Esophagus muscularis mucosa (tissue), 3 donors: ENCODE results near the gene GTPBP10.

Experiments used
- CTCF ChIP-seq, 3 experiments: fragments of 200-600 bp in 2 of 3; fragments of 450-650 bp in 1 of 3; sonication (generic) in 2 of 3; IDR thresholded peaks; one replicate each; pipeline ENCODE4 v1.5.1; 2017 to 2019; ENCODE audit warnings: antibody characterized with exemption in 3 of 3, mild to moderate bottlenecking in 2 of 3, moderate library complexity in 1 of 3
- POLR2A ChIP-seq: fragments of 450-650 bp; IDR thresholded peaks from one replicate; pipeline ENCODE4 v1.6.1; 2017; ENCODE audit warnings: antibody characterized with exemption, moderate library complexity, mild to moderate bottlenecking, low read depth

DNA sequence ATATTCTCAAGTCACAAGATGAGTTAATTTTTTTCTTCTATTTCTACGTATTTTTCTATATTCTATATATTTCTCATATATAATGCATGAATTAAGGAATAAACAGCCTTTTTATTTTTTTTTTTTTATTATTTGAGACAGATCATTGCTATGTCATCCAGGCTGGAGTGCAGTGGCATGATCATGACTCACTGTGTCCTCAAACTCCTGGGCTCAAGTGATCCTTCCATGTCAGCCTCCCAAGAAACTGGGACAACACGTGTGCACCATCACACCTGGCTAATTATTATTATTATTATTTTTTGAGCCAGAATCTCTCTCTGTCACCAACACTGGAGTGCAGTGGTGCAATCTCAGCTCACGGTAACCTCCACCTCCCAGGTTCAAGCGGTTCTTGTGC is 58.3 kb downstream of the GTPBP10 start:
- no peak for TF ChIP-seq CTCF (IDR thresholded peaks at IDR 0.05)
- no peak for TF ChIP-seq POLR2A
